Measurements from ENCODE around the gene CTDNEP1.

Gene CTDNEP1

GRCh38 chr17:7292729-7293128 is 41.2 kb upstream of the CTDNEP1 start:
- no peaks in the 10 kb centered on the region for H4K20me1 ChIP-seq (ENCODE audit: control insufficient read depth, insufficient read depth, low read depth, low read length)
- no peaks in the 10 kb centered on the region for H3K9me2 ChIP-seq (replicated peaks; ENCODE audit: control insufficient read depth, low read length)
- H3K9me3 ChIP-seq (ENCODE audit: control insufficient read depth, insufficient read depth, low read length): no peaks in the 10 kb centered on the region
- H3K27ac ChIP-seq (ENCODE audit: low read depth, low read length): no peak overlapping the region
- H3K27me3 ChIP-seq (ENCODE audit: control insufficient read depth, low read length): peaks cover 57% of the 10 kb centered on the region
- 0 out of 2 replicates have a peak, but pooled peaks cover 2% of the 10 kb centered on the region for H3F3A ChIP-seq (ENCODE audit: control insufficient read depth, insufficient read depth)
- H3K36me3 ChIP-seq (ENCODE audit: control insufficient read depth, low read length): no peaks in the 10 kb centered on the region
- H3K79me2 ChIP-seq (ENCODE audit: control insufficient read depth, low read length): no peaks in the 10 kb centered on the region
- no peak overlapping the region for H3K4me2 ChIP-seq (ENCODE audit: low read length)
- H3K4me3 ChIP-seq (ENCODE audit: low read length): no peak overlapping the region
- TF ChIP-seq EZH2phosphoT487 (IDR thresholded peaks at IDR 0.05; ENCODE audit: borderline replicate concordance, low read length) (no peak), CTCF (IDR thresholded peaks at IDR 0.05; ENCODE audit: low read depth, low read length, poor library complexity, severe bottlenecking) (no peak)
- peaks cover 23% of the 10 kb centered on the region for H3K4me1 ChIP-seq (ENCODE audit: control insufficient read depth, low read length)

DNA sequence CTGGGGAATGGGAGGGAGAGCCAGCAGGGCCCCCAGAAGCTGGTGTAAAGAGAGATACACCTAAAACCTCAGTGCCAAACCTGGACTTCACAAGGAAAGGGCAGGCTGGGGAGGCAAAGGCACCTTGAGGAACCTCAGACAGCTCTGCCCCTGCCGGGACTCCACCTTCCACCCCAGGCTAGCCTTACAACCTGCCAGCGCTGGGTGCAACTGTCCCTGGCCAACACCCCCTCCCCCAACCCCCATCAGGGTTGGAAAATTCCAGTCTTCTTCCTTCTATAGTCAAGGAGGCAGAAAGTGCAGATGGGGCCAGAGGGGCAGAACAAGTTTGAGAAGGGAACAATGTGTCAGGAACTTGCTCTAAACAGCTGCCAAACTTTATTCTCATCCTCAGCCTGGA is 40.7 kb upstream of the CTDNEP1 start:
- Histone ChIP-seq H4K20me1 (ENCODE audit: control insufficient read depth, insufficient read depth, low read depth, low read length) (no peaks in the 10 kb centered on the region), H3K79me2 (ENCODE audit: control insufficient read depth, low read length) (no peaks in the 10 kb centered on the region), H3K9me2 (replicated peaks; ENCODE audit: control insufficient read depth, low read length) (no peaks in the 10 kb centered on the region), H3K27ac (ENCODE audit: low read depth, low read length) (no peak overlapping the region), H3K4me2 (ENCODE audit: low read length) (no peak overlapping the region), H3K9me3 (ENCODE audit: control insufficient read depth, insufficient read depth, low read length) (no peaks in the 10 kb centered on the region), H3K36me3 (ENCODE audit: control insufficient read depth, low read length) (no peaks in the 10 kb centered on the region), H3K4me1 (ENCODE audit: control insufficient read depth, low read length) (peaks cover 23% of the 10 kb centered on the region), H3K27me3 (ENCODE audit: control insufficient read depth, low read length) (peaks cover 62% of the 10 kb centered on the region), H3F3A (ENCODE audit: control insufficient read depth, insufficient read depth) (0 out of 2 replicates have a peak, but pooled peaks cover 2% of the 10 kb centered on the region), H3K4me3 (ENCODE audit: low read length) (no peak overlapping the region)
- TF ChIP-seq EZH2phosphoT487 (IDR thresholded peaks at IDR 0.05; ENCODE audit: borderline replicate concordance, low read length): no peak
- TF ChIP-seq CTCF (IDR thresholded peaks at IDR 0.05; ENCODE audit: low read depth, low read length, poor library complexity, severe bottlenecking): no peak

GRCh38 chr17:7290685-7291084 is 39.2 kb upstream of the CTDNEP1 start:
- H3K36me3 ChIP-seq (ENCODE audit: control insufficient read depth, low read length): no peaks in the 10 kb centered on the region
- no peak overlapping the region for H3K27ac ChIP-seq (ENCODE audit: low read depth, low read length)
- H3K4me3 ChIP-seq (ENCODE audit: low read length): no peak overlapping the region
- no peaks in the 10 kb centered on the region for H3K9me2 ChIP-seq (replicated peaks; ENCODE audit: control insufficient read depth, low read length)
- H3K4me2 ChIP-seq (ENCODE audit: low read length): no peak overlapping the region
- no peaks in the 10 kb centered on the region for H3K79me2 ChIP-seq (ENCODE audit: control insufficient read depth, low read length)
- no peaks in the 10 kb centered on the region for H4K20me1 ChIP-seq (ENCODE audit: control insufficient read depth, insufficient read depth, low read depth, low read length)
- H3K27me3 ChIP-seq (ENCODE audit: control insufficient read depth, low read length): peaks cover 70% of the 10 kb centered on the region
- 0 out of 2 replicates have a peak, but pooled peaks cover 2% of the 10 kb centered on the region for H3F3A ChIP-seq (ENCODE audit: control insufficient read depth, insufficient read depth)
- peaks cover 15% of the 10 kb centered on the region for H3K4me1 ChIP-seq (ENCODE audit: control insufficient read depth, low read length)
- TF ChIP-seq CTCF (IDR thresholded peaks at IDR 0.05; ENCODE audit: low read depth, low read length, poor library complexity, severe bottlenecking): no peak
- no peak for TF ChIP-seq EZH2phosphoT487 (IDR thresholded peaks at IDR 0.05; ENCODE audit: borderline replicate concordance, low read length)
- no peaks in the 10 kb centered on the region for H3K9me3 ChIP-seq (ENCODE audit: control insufficient read depth, insufficient read depth, low read length)
